Stimulated activated CD4-positive, alpha-beta T cell treated with anti-CD3 and anti-CD28 coated beads, Interleukin-4, amount 100 ng/mL, for 4 hours (primary cell): ENCODE results near the gene JUNB.

Source experiments
- DNase-seq, 2 experiments: peaks; one replicate each; pipeline ENCODE4 v3.0.0-alpha.2; 2020

Gene JUNB

GRCh38 chr19:12774588-12775555 lies 16.4 kb upstream of the JUNB start, which contains the start of gene HOOK2:
TSS of gene HOOK2 (minus strand) at chr19:12775552. CDS start at chr19:12775449, 103 bp downstream.
- DNase-seq, result peak in 1 of 2 experiments; percentile 38

- peak; percentile 74 to 83 for DNase-seq
Observed at GRCh38 chr19:12777217-12778016, 13.9 kb upstream of the JUNB start.

GRCh38 chr19:12778017-12778904 lies 13.0 kb upstream of the JUNB start:
- peak in 1 of 2 experiments; percentile 47 for DNase-seq

GRCh38 chr19:12778905-12779161 lies 12.5 kb upstream of the JUNB start:
- DNase-seq, result no peak

- DNase-seq, result no peak
Observed at GRCh38 chr19:12779162-12779993, 11.9 kb upstream of the JUNB start.

- no peak for DNase-seq
Observed at GRCh38 chr19:12782174-12782423, 9.2 kb upstream of the JUNB start.

- DNase-seq, result peak; percentile 91
Observed at GRCh38 chr19:12782424-12783290, 8.6 kb upstream of the JUNB start.

GRCh38 chr19:12783291-12783848 lies 7.9 kb upstream of the JUNB start:
- DNase-seq, result peak in 1 of 2 experiments; percentile 56

GRCh38 chr19:12783849-12784393 lies 7.4 kb upstream of the JUNB start:
- DNase-seq, result no peak

- DNase-seq, result no peak
Observed at GRCh38 chr19:12784394-12784870, 6.9 kb upstream of the JUNB start.

- no peak for DNase-seq
Observed at GRCh38 chr19:12784871-12785430, 6.3 kb upstream of the JUNB start.

- no peak for DNase-seq
Observed at GRCh38 chr19:12785431-12786031, 5.8 kb upstream of the JUNB start.

GRCh38 chr19:12786141-12786870 lies 5.0 kb upstream of the JUNB start:
- DNase-seq, result no peak

- no peak for DNase-seq
Observed at GRCh38 chr19:12786952-12787351, 4.3 kb upstream of the JUNB start.

GRCh38 chr19:12787458-12787857 lies 3.8 kb upstream of the JUNB start:
- DNase-seq, result no peak

GRCh38 chr19:12788042-12788681 lies 3.1 kb upstream of the JUNB start:
- DNase-seq, result no peak

- no peak for DNase-seq
Observed at GRCh38 chr19:12788682-12789097, 2.6 kb upstream of the JUNB start.
